ENCODE data around the gene SURF6.

SURF6 gene

GRCh38 chr9:133335924-133336811, at the start of gene SURF6:
Gene SURF6, minus strand, starts transcription at chr9:133336188. Its CDS starts 56 bp downstream, at chr9:133336132.
- peak within 1 kb of the TSS; percentile 79 for H3K4me3 ChIP-seq (ENCODE audit: low read depth, low read length)
- H3K9me3 ChIP-seq (ENCODE audit: control insufficient read depth, insufficient read depth, low read depth, low read length), result no peaks in the 10 kb centered on the region
- H3K36me3 ChIP-seq (ENCODE audit: control insufficient read depth, insufficient read depth, low read length), result peaks cover 63% of the 10 kb centered on the region
- peak within 1 kb of the TSS; percentile 94 for H3K9ac ChIP-seq (ENCODE audit: low read length)
- H3K27me3 ChIP-seq (ENCODE audit: control insufficient read depth, insufficient read depth, low read length), result no peaks in the 10 kb centered on the region
- H3K4me1 ChIP-seq (ENCODE audit: control insufficient read depth, insufficient read depth, low read length), result peaks cover 17% of the 10 kb centered on the region
- peak within 1 kb of the TSS; percentile 89 for H3K27ac ChIP-seq (ENCODE audit: low read depth, low read length)

DNA sequence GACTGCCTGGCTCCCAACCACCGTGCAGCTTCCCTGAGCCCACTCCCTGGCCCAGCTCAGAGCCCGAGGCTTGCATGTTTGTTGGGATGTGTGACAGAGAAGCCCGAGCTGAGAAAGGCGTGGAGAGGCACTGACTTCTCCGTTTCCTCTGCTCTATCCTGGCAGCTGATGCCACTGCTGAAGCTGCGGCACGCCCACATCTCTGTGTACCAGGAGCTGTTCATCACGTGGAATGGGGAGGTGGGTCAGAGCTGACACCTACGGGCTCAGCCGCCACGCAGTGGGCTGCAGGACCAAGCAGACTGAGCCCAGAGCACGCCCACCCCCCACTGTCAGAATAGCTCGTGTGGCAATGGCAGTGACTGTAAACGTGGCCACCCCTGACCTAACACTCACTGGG, 49.5 kb upstream of the SURF6 start:
- Histone ChIP-seq H3K9me3 (ENCODE audit: control insufficient read depth, insufficient read depth, low read depth, low read length) (peaks cover 15% of the 10 kb centered on the region), H3K4me3 (ENCODE audit: low read depth, low read length) (no peak overlapping the region), H3K4me1 (ENCODE audit: control insufficient read depth, insufficient read depth, low read length) (no peaks in the 10 kb centered on the region), H3K27me3 (ENCODE audit: control insufficient read depth, insufficient read depth, low read length) (no peaks in the 10 kb centered on the region), H3K27ac (ENCODE audit: low read depth, low read length) (no peak overlapping the region), H3K9ac (ENCODE audit: low read length) (no peak overlapping the region), H3K36me3 (ENCODE audit: control insufficient read depth, insufficient read depth, low read length) (no peaks in the 10 kb centered on the region)

DNA sequence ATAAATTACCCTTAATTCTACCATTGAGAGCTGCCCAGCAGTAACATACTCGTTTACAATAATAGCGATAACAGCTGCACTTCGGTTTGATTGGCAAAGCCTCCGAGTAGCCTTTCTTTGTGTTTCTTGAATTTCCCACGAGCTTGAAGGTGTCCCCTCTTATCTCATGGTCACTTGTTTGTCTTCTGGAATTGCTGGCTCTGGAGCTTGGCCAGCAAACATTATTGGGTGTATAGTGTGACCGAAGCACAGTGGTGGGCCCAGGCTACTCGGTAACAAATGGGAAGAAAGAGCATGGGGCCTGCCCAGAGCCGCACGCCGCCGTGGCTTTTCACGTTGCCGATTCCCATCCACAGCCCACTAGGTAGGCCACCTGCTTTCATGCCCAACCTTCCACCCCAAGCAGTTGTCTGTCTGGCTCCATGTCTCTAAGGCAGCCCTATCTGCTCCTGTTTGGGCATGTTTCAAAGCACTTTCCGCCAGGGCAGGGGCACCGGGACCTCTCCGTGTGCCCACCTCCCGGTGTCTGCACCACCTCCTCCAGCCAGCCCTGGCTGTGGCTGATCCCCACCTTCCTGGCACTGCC, 48.8 kb upstream of the SURF6 start:
- H3K4me3 ChIP-seq (ENCODE audit: low read depth, low read length), result no peak overlapping the region
- no peaks in the 10 kb centered on the region for H3K4me1 ChIP-seq (ENCODE audit: control insufficient read depth, insufficient read depth, low read length)
- H3K27ac ChIP-seq (ENCODE audit: low read depth, low read length), result no peak overlapping the region
- H3K9ac ChIP-seq (ENCODE audit: low read length), result no peak overlapping the region
- peaks cover 11% of the 10 kb centered on the region; the same call in 1 of the 2 replicates for H3K9me3 ChIP-seq (ENCODE audit: control insufficient read depth, insufficient read depth, low read depth, low read length)
- H3K36me3 ChIP-seq (ENCODE audit: control insufficient read depth, insufficient read depth, low read length), result no peaks in the 10 kb centered on the region
- no peaks in the 10 kb centered on the region for H3K27me3 ChIP-seq (ENCODE audit: control insufficient read depth, insufficient read depth, low read length)

GRCh38 chr9:133383438-133383837, 47.5 kb upstream of the SURF6 start:
- H3K9me3 ChIP-seq (ENCODE audit: control insufficient read depth, insufficient read depth, low read depth, low read length), result peaks cover 11% of the 10 kb centered on the region; the same call in 1 of the 2 replicates
- no peak overlapping the region for H3K9ac ChIP-seq (ENCODE audit: low read length)
- no peaks in the 10 kb centered on the region; the same call in 1 of the 2 replicates for H3K4me1 ChIP-seq (ENCODE audit: control insufficient read depth, insufficient read depth, low read length)
- no peak overlapping the region for H3K4me3 ChIP-seq (ENCODE audit: low read depth, low read length)
- H3K27me3 ChIP-seq (ENCODE audit: control insufficient read depth, insufficient read depth, low read length), result 0 out of 2 replicates have a peak, but pooled peaks cover under 1% of the 10 kb centered on the region
- H3K27ac ChIP-seq (ENCODE audit: low read depth, low read length), result no peak overlapping the region
- H3K36me3 ChIP-seq (ENCODE audit: control insufficient read depth, insufficient read depth, low read length), result no peaks in the 10 kb centered on the region

DNA sequence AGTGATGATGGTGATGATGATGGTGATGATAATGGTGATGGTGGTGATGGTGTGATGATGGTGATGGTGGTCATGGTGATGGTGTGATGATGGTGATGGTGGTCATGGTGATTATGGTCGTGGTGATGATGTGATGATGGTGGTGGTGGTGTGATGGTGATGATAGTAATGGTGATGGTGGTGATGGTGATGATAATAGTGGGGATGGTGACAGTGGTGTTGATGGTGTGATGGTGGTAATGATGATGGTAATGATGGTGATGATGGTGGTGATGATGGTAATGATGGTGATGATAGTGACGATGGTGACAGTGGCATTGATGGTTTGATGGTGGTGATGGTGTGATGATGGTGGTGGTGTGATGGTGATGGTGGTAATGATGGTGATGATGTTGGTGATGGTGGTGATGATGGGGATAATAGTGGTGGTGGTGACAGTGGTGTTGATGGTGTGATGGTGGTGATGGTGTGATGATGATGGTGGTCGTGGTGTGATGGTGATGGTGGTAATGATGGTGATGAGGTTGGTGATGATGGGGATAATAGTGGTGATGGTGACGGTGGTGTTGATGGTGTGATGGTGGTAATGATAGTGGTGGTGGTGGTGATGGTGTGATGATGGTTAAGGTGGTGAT, 46.6 kb upstream of the SURF6 start:
- Histone ChIP-seq H3K27me3 (ENCODE audit: control insufficient read depth, insufficient read depth, low read length) (0 out of 2 replicates have a peak, but pooled peaks cover 3% of the 10 kb centered on the region), H3K9ac (ENCODE audit: low read length) (no peak overlapping the region), H3K9me3 (ENCODE audit: control insufficient read depth, insufficient read depth, low read depth, low read length) (peaks cover 11% of the 10 kb centered on the region; the same call in 1 of the 2 replicates), H3K4me3 (ENCODE audit: low read depth, low read length) (no peak overlapping the region), H3K36me3 (ENCODE audit: control insufficient read depth, insufficient read depth, low read length) (no peaks in the 10 kb centered on the region), H3K27ac (ENCODE audit: low read depth, low read length) (no peak overlapping the region), H3K4me1 (ENCODE audit: control insufficient read depth, insufficient read depth, low read length) (peaks cover 3% of the 10 kb centered on the region; the same call in 1 of the 2 replicates)

- Histone ChIP-seq H3K27ac (ENCODE audit: low read depth, low read length) (no peak overlapping the region), H3K36me3 (ENCODE audit: control insufficient read depth, insufficient read depth, low read length) (no peaks in the 10 kb centered on the region), H3K4me1 (ENCODE audit: control insufficient read depth, insufficient read depth, low read length) (peaks cover 3% of the 10 kb centered on the region; the same call in 1 of the 2 replicates), H3K9me3 (ENCODE audit: control insufficient read depth, insufficient read depth, low read depth, low read length) (peaks cover 11% of the 10 kb centered on the region; the same call in 1 of the 2 replicates), H3K4me3 (ENCODE audit: low read depth, low read length) (no peak overlapping the region), H3K27me3 (ENCODE audit: control insufficient read depth, insufficient read depth, low read length) (peaks cover 12% of the 10 kb centered on the region; the same call in 1 of the 2 replicates), H3K9ac (ENCODE audit: low read length) (no peak overlapping the region)
Observed at GRCh38 chr9:133380734-133381133, 44.7 kb upstream of the SURF6 start.

- Histone ChIP-seq H3K27me3 (ENCODE audit: control insufficient read depth, insufficient read depth, low read length) (peaks cover 12% of the 10 kb centered on the region; the same call in 1 of the 2 replicates), H3K4me3 (ENCODE audit: low read depth, low read length) (no peak overlapping the region), H3K9ac (ENCODE audit: low read length) (no peak overlapping the region), H3K4me1 (ENCODE audit: control insufficient read depth, insufficient read depth, low read length) (peaks cover 3% of the 10 kb centered on the region; the same call in 1 of the 2 replicates), H3K27ac (ENCODE audit: low read depth, low read length) (no peak overlapping the region), H3K9me3 (ENCODE audit: control insufficient read depth, insufficient read depth, low read depth, low read length) (peaks cover 11% of the 10 kb centered on the region; the same call in 1 of the 2 replicates), H3K36me3 (ENCODE audit: control insufficient read depth, insufficient read depth, low read length) (no peaks in the 10 kb centered on the region)
Observed at GRCh38 chr9:133379153-133380086, 43.4 kb upstream of the SURF6 start.

GRCh38 chr9:133378408-133378962, 42.5 kb upstream of the SURF6 start:
- peaks cover 9% of the 10 kb centered on the region; the same call in 1 of the 2 replicates for H3K9me3 ChIP-seq (ENCODE audit: control insufficient read depth, insufficient read depth, low read depth, low read length)
- H3K27me3 ChIP-seq (ENCODE audit: control insufficient read depth, insufficient read depth, low read length), result peaks cover 12% of the 10 kb centered on the region; the same call in 1 of the 2 replicates
- no peak overlapping the region for H3K4me3 ChIP-seq (ENCODE audit: low read depth, low read length)
- no peaks in the 10 kb centered on the region for H3K36me3 ChIP-seq (ENCODE audit: control insufficient read depth, insufficient read depth, low read length)
- no peak overlapping the region for H3K27ac ChIP-seq (ENCODE audit: low read depth, low read length)
- H3K9ac ChIP-seq (ENCODE audit: low read length), result no peak overlapping the region
- H3K4me1 ChIP-seq (ENCODE audit: control insufficient read depth, insufficient read depth, low read length), result peaks cover 3% of the 10 kb centered on the region; the same call in 1 of the 2 replicates

DNA sequence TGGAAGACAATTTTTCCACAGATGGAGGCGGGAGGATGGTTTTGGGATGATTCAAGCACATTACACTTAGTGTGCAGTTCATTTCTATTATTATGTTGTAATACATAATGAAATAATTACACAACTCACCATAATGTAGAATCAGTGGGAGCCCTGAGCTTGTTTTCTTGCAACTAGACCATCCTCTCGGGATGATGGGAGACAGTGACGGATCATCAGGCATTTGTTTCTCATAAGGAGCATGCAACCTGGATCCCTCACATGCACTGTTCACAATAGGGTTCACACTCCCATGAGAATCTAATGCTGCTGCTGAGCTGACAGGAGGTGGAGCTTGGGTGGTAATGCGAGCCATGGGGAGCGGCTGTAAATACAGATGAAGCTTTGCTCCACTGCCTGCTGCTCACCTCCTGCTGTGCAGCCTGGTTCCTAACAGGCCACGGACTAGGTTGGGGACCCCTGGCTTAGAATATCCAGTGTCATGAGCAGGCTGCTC, 41.8 kb upstream of the SURF6 start:
- peaks cover 3% of the 10 kb centered on the region; the same call in 1 of the 2 replicates for H3K4me1 ChIP-seq (ENCODE audit: control insufficient read depth, insufficient read depth, low read length)
- no peak overlapping the region for H3K4me3 ChIP-seq (ENCODE audit: low read depth, low read length)
- H3K36me3 ChIP-seq (ENCODE audit: control insufficient read depth, insufficient read depth, low read length), result peaks cover 6% of the 10 kb centered on the region
- no peak overlapping the region for H3K27ac ChIP-seq (ENCODE audit: low read depth, low read length)
- peaks cover 2% of the 10 kb centered on the region; the same call in 1 of the 2 replicates for H3K9me3 ChIP-seq (ENCODE audit: control insufficient read depth, insufficient read depth, low read depth, low read length)
- H3K27me3 ChIP-seq (ENCODE audit: control insufficient read depth, insufficient read depth, low read length), result peaks cover 12% of the 10 kb centered on the region; the same call in 1 of the 2 replicates
- H3K9ac ChIP-seq (ENCODE audit: low read length), result no peak overlapping the region
